Activated CD8-positive, alpha-beta memory T cell treated with anti-CD3 and anti-CD28 coated beads, Interleukin-2, amount 50 U/mL, for 1 hour (primary cell): ENCODE data around the gene GANAB.
A peak's percentile ranks its signal among the peaks of the same experiment; 100 is the strongest.
"Not testable (repeated sequence)": the region's sequence is repeated elsewhere in the genome, so short reads cannot be mapped to it uniquely, and the experiment has no call there.

ENCODE experiments used
- DNase-seq: peaks from one replicate; pipeline ENCODE4 v3.0.0-alpha.2; 2020; ENCODE audit errors: extremely low read depth

Gene GANAB

GRCh38 chr11:62667460-62667859 lies 21.0 kb upstream of the GANAB start:
- no peak for DNase-seq

- no peak for DNase-seq
Observed at GRCh38 chr11:62666259-62666926, 20.0 kb upstream of the GANAB start.

- DNase-seq = no peak
Observed at GRCh38 chr11:62665599-62666258, 19.3 kb upstream of the GANAB start.

- DNase-seq = peak; percentile 87
Observed at GRCh38 chr11:62665075-62665598, 18.7 kb upstream of the GANAB start, which contains the start of the genes C11orf98 and CSKMT. TSS of gene C11orf98 (minus strand) at chr11:62665210. CDS start at chr11:62665169, 41 bp downstream. TSS of gene CSKMT (plus strand) at chr11:62665312. CDS start at chr11:62665880, 568 bp downstream.

GRCh38 chr11:62664405-62665074 lies 18.1 kb upstream of the GANAB start:
- DNase-seq = no peak

GRCh38 chr11:62656796-62657429 lies 10.5 kb upstream of the GANAB start:
- no peak for DNase-seq

GRCh38 chr11:62654297-62654696 lies 7.9 kb upstream of the GANAB start:
- no peak for DNase-seq

GRCh38 chr11:62652161-62653006 lies 6.0 kb upstream of the GANAB start:
- DNase-seq = no peak

GRCh38 chr11:62650283-62650682 lies 3.9 kb upstream of the GANAB start:
- DNase-seq = not testable (repeated sequence)

- no peak for DNase-seq
Observed at GRCh38 chr11:62649486-62649885, 3.1 kb upstream of the GANAB start.

- no peak for DNase-seq
Observed at GRCh38 chr11:62648967-62649364, 2.6 kb upstream of the GANAB start.

- DNase-seq = no peak
Observed at GRCh38 chr11:62648185-62648966, 2.0 kb upstream of the GANAB start.

- DNase-seq = no peak
Observed at GRCh38 chr11:62647609-62648005, 1.2 kb upstream of the GANAB start.

GRCh38 chr11:62646825-62647608 lies 604 bp upstream of the GANAB start:
- no peak for DNase-seq

- no peak for DNase-seq
Observed at GRCh38 chr11:62645671-62645945, 805 bp downstream of the GANAB start.

- no peak for DNase-seq
Observed at GRCh38 chr11:62644220-62644619, 2.2 kb downstream of the GANAB start.

- no peak for DNase-seq
Observed at GRCh38 chr11:62632492-62632891, 13.9 kb downstream of the GANAB start.

- DNase-seq = no peak
Observed at GRCh38 chr11:62627713-62628112, 18.7 kb downstream of the GANAB start.

- DNase-seq = no peak
Observed at GRCh38 chr11:62622476-62623089, 23.8 kb downstream of the GANAB start.
